HepG2 (cell line): ENCODE data around the gene MORN1. TPM values are rescaled to one million over a fixed set of nuclear protein-coding genes. Genes with fewer than 3 reads are reported as not detected.

Experiments
- ATF2 ChIP-seq: sonication (generic); formaldehyde crosslinking; IDR thresholded peaks from 2 replicates; pipeline ENCODE4 v1.4.0; 2020; ENCODE audit warnings: missing genetic modification reagents
- BORCS8-MEF2B ChIP-seq: sonication (generic); formaldehyde crosslinking; IDR thresholded peaks from 2 replicates; pipeline ENCODE4 v1.8.0; 2022; ENCODE audit warnings: mild to moderate bottlenecking, missing genetic modification reagents
- CEBPB ChIP-seq: IDR thresholded peaks from 2 replicates; pipeline ENCODE4 v1.6.1; 2011; ENCODE audit warnings: low read depth, low read length, improper control_type of control experiment, borderline replicate concordance
- CEBPZ ChIP-seq: IDR thresholded peaks from 2 replicates; pipeline ENCODE4 v1.6.1; 2012; ENCODE audit warnings: low read length, improper control_type of control experiment
- CHCHD3 ChIP-seq: sonication (generic); formaldehyde crosslinking; IDR thresholded peaks from 2 replicates; pipeline ENCODE4 v1.8.0; 2022; ENCODE audit warnings: mild to moderate bottlenecking, missing genetic modification reagents, moderate library complexity
- CREM ChIP-seq, 2 experiments: sonication (generic) in 1 of 2; formaldehyde crosslinking in 1 of 2; IDR thresholded peaks; 2 replicates each; pipeline versions ENCODE4 v1.4.0 to v1.6.1; 2016 to 2020; ENCODE audit warnings: antibody characterized with exemption in 1 of 2, mild to moderate bottlenecking in 1 of 2, missing genetic modification reagents in 1 of 2
- DNMT1 ChIP-seq: sonication (generic); formaldehyde crosslinking; IDR thresholded peaks from 2 replicates; pipeline ENCODE4 v1.5.1; 2020; ENCODE audit warnings: mild to moderate bottlenecking, missing genetic modification reagents
- ETV5 ChIP-seq: IDR thresholded peaks from 2 replicates; pipeline ENCODE4 v1.6.1; 2018; ENCODE audit warnings: missing biosample characterization, missing genetic modification reagents, inconsistent platforms, borderline replicate concordance
- FOXK1 ChIP-seq: sonication (generic); formaldehyde crosslinking; IDR thresholded peaks from 2 replicates; pipeline ENCODE4 v1.4.0; 2020; ENCODE audit warnings: low read depth, missing genetic modification reagents, borderline replicate concordance
- FOXP1 ChIP-seq, 2 experiments: fragments of 450-650 bp in 1 of 2; IDR thresholded peaks; 2 replicates each; pipeline ENCODE4 v1.6.1; 2017 to 2018; ENCODE audit warnings: antibody characterized with exemption in 1 of 2
- HDAC2 ChIP-seq: sonication (generic); formaldehyde crosslinking; IDR thresholded peaks from 2 replicates; pipeline ENCODE4 v1.4.0; 2020; ENCODE audit warnings: missing genetic modification reagents
- HMG20A ChIP-seq: IDR thresholded peaks from 2 replicates; pipeline ENCODE4 v1.6.1; 2016; ENCODE audit warnings: borderline replicate concordance
- KLF13 ChIP-seq: sonication (generic); formaldehyde crosslinking; IDR thresholded peaks from 2 replicates; pipeline ENCODE4 v1.4.0; 2020; ENCODE audit warnings: mild to moderate bottlenecking, missing genetic modification reagents
- NFE2L2 ChIP-seq: fragments of 150-350 bp; IDR thresholded peaks from 2 replicates; pipeline ENCODE4 v1.6.1; 2014; ENCODE audit warnings: low read length
- NR2C2 ChIP-seq: sonication (generic); formaldehyde crosslinking; IDR thresholded peaks from 2 replicates; pipeline ENCODE4 v1.4.0; 2020; ENCODE audit warnings: missing genetic modification reagents, mild to moderate bottlenecking, moderate library complexity, borderline replicate concordance
- RFXANK ChIP-seq: IDR thresholded peaks from 2 replicates; pipeline ENCODE4 v1.6.1; 2016
- SNRNP70 ChIP-seq: fragments of 200-400 bp; formaldehyde crosslinking; IDR thresholded peaks from 2 replicates; pipeline ENCODE4 v1.6.1; 2017; ENCODE audit warnings: mild to moderate bottlenecking, low read depth, low read length, moderate library complexity
- SRY ChIP-seq: sonication (generic); formaldehyde crosslinking; IDR thresholded peaks from 2 replicates; pipeline ENCODE4 v1.8.0; 2022; ENCODE audit warnings: mild to moderate bottlenecking, missing genetic modification reagents
- TEAD2 ChIP-seq: sonication (generic); formaldehyde crosslinking; IDR thresholded peaks from 2 replicates; pipeline ENCODE4 v1.9.0; 2021; ENCODE audit warnings: missing genetic modification reagents
- U2AF2 ChIP-seq: fragments of 200-400 bp; formaldehyde crosslinking; IDR thresholded peaks from 2 replicates; pipeline ENCODE4 v1.6.1; 2017; ENCODE audit warnings: low read depth, mild to moderate bottlenecking, low read length
- ZNF382 ChIP-seq: sonication (generic); formaldehyde crosslinking; IDR thresholded peaks from 2 replicates; pipeline ENCODE4 v1.5.0; 2020; ENCODE audit warnings: missing genetic modification reagents, mild to moderate bottlenecking, borderline replicate concordance
- ZNF432 ChIP-seq: sonication (generic); formaldehyde crosslinking; IDR thresholded peaks from 2 replicates; pipeline ENCODE4 v1.5.0; 2020; ENCODE audit warnings: missing genetic modification reagents, mild to moderate bottlenecking, borderline replicate concordance
- ZNF883 ChIP-seq: sonication (generic); formaldehyde crosslinking; IDR thresholded peaks from 2 replicates; pipeline ENCODE4 v1.5.1; 2020; ENCODE audit warnings: mild to moderate bottlenecking, missing genetic modification reagents; ENCODE audit errors: not compliant biosample characterization
- polyA plus RNA-seq, 8 experiments: library from polyadenylated mRNA; depleted of rRNA in 3 of 8; stranded (reverse) in 7 of 8; unstranded in 1 of 8; fragments of >200 nt; fragmentation: Illumina TruSeq in 4 of 8; extraction: Trizol in 4 of 8; gene quantifications; 2 replicates each; pipeline versions ENCODE4 v1.2.1 to v1.2.3, GENCODE V29; 2011 to 2016; ENCODE audit warnings: low read depth in 4 of 8, missing spikeins in 1 of 8, mixed read lengths in 1 of 8; ENCODE audit not compliant: insufficient read depth in 1 of 8
- total RNA-seq, 5 experiments: library from RNA; depleted of rRNA; stranded (reverse); fragments of >200 nt; fragmentation: Illumina TruSeq; extraction: Trizol; gene quantifications; 2 replicates each; pipeline ENCODE4 v1.2.3, GENCODE V29; 2016; ENCODE audit warnings: low read depth in 1 of 5
- TF ChIP-seq, protein P1 (sequence below): sonication (generic); formaldehyde crosslinking; IDR thresholded peaks from 2 replicates; pipeline ENCODE4 v1.4.0; 2020; ENCODE audit warnings: mild to moderate bottlenecking, missing genetic modification reagents, borderline replicate concordance

The MORN1 gene
- total and polyA plus RNA-seq, 2 of the 13 experiments (the other 11 are each of a cell fraction or from before 2014, with no cell fraction given) = 3.1 to 6.5 TPM

- TF ChIP-seq CEBPZ = no peak
- no peak; the same call in 1 of the 2 replicates for TF ChIP-seq KLF13 (CRISPR knock-in tag)
- no peak for TF ChIP-seq FOXP1 (IDR thresholded peaks at IDR 0.05)
- no peak for TF ChIP-seq FOXP1 (CRISPR knock-in tag; IDR thresholded peaks at IDR 0.05)
- TF ChIP-seq ZNF432 (CRISPR knock-in tag) = no peak
- no peak for TF ChIP-seq FOXK1
- TF ChIP-seq NFE2L2 = no peak
- no peak for TF ChIP-seq CREM (IDR thresholded peaks at IDR 0.05)
- no peak for TF ChIP-seq CREM (CRISPR knock-in tag; IDR thresholded peaks at IDR 0.05)
- TF ChIP-seq TEAD2 = 0 out of 2 replicates have a peak, but pooled peaks have one; percentile 24
- peak; percentile 52 for TF ChIP-seq ZNF883
- no peak; the same call in 1 of the 2 replicates for TF ChIP-seq ETV5
- TF ChIP-seq SNRNP70 = no peak
- no peak for TF ChIP-seq RFXANK (CRISPR knock-in tag)
- no peak for TF ChIP-seq ZNF382 (CRISPR knock-in tag)
- TF ChIP-seq U2AF2 = no peak
- TF ChIP-seq NR2C2 = peak; percentile 13; the same call in 1 of the 2 replicates
- no peak for TF ChIP-seq HMG20A (CRISPR knock-in tag)
- TF ChIP-seq BORCS8-MEF2B (CRISPR knock-in tag) = peak; percentile 38
- TF ChIP-seq DNMT1 (CRISPR knock-in tag) = 0 out of 2 replicates have a peak, but pooled peaks have one; percentile 15
- TF ChIP-seq SRY (CRISPR knock-in tag) = peak; percentile 93
- no peak; the same call in 1 of the 2 replicates for TF ChIP-seq HDAC2 (CRISPR knock-in tag)
- TF ChIP-seq CHCHD3 = peak; percentile 82; the same call in 1 of the 2 replicates
- TF ChIP-seq ATF2 = no peak
- TF ChIP-seq, protein P1, sequence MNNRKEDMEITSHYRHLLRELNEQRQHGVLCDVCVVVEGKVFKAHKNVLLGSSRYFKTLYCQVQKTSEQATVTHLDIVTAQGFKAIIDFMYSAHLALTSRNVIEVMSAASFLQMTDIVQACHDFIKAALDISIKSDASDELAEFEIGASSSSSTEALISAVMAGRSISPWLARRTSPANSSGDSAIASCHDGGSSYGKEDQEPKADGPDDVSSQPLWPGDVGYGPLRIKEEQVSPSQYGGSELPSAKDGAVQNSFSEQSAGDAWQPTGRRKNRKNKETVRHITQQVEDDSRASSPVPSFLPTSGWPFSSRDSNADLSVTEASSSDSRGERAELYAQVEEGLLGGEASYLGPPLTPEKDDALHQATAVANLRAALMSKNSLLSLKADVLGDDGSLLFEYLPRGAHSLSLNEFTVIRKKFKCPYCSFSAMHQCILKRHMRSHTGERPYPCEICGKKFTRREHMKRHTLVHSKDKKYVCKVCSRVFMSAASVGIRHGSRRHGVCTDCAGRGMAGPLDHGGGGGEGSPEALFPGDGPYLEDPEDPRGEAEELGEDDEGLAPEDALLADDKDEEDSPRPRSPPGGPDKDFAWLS = no peak
- no peak for TF ChIP-seq CEBPB
These were observed 21.6 kb upstream of the MORN1 start (continued) for GRCh38 chr1:2412773-2413494.
